Body of pancreas (tissue), 4 donors: ENCODE measurements around the gene CRHR2.

Experiments used
- POLR2A ChIP-seq, 3 donors: fragments of 450-650 bp; IDR thresholded peaks; one replicate each; pipeline ENCODE4 v1.6.1; 2016; ENCODE audit warnings: antibody characterized with exemption in 3 of 3, mild to moderate bottlenecking in 2 of 3
- TF ChIP-seq, protein P1 (sequence below), 7 experiments: fragments of 450-650 bp in 4 of 7; fragments of 200-600 bp in 3 of 7; sonication (generic) in 3 of 7; IDR thresholded peaks; one replicate each; pipeline ENCODE4 v1.5.1; 2016 to 2019; ENCODE audit warnings: antibody characterized with exemption in 7 of 7

DNA sequence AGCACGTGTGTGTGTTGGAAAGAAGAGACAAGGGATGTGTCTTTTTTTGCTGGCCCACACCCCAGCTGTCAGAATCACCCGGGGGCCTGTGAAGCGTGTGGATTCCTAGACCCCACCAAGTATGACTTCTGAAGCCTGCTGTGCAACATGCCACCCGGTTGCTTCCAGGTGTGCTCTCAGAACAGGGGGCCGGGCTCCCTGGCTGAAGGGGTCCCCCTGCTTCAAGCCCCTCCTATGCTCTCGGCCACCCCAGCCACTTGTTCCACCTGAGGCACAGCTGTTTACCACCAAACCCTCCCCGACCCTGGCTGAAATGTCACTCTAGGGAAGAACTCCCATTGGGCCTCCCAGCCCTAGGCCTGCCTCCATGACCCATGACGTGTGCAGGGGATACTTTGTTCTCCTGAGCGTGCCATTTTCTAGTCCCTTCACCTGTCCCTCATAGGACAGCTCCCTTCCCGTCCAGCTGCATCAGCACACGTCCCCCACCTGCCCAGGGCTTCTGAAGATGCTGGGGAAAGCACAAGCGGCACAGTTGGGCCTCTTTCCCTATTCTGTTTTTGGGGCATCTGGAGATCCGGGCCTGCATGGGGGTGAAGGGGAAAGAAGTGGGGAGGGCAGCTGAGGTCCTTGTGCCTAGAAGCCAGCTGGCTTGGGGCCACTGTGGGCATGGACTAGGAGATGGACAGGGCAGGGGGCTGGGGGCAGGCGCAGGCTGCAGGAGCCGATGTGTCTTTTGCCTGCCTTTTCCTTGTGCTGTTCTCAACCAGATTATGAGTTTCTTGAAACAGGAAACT, 33.3 kb downstream of the CRHR2 start:
- TF ChIP-seq, protein P1, sequence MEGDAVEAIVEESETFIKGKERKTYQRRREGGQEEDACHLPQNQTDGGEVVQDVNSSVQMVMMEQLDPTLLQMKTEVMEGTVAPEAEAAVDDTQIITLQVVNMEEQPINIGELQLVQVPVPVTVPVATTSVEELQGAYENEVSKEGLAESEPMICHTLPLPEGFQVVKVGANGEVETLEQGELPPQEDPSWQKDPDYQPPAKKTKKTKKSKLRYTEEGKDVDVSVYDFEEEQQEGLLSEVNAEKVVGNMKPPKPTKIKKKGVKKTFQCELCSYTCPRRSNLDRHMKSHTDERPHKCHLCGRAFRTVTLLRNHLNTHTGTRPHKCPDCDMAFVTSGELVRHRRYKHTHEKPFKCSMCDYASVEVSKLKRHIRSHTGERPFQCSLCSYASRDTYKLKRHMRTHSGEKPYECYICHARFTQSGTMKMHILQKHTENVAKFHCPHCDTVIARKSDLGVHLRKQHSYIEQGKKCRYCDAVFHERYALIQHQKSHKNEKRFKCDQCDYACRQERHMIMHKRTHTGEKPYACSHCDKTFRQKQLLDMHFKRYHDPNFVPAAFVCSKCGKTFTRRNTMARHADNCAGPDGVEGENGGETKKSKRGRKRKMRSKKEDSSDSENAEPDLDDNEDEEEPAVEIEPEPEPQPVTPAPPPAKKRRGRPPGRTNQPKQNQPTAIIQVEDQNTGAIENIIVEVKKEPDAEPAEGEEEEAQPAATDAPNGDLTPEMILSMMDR (IDR thresholded peaks at IDR 0.05): no peak
- TF ChIP-seq POLR2A (IDR thresholded peaks at IDR 0.05): no peak
